ENCODE measurements around the gene ODAD4.
"Not testable (repeated sequence)": the region's sequence is repeated elsewhere in the genome, so short reads cannot be mapped to it uniquely, and the experiment has no call there.

Gene ODAD4

DNA sequence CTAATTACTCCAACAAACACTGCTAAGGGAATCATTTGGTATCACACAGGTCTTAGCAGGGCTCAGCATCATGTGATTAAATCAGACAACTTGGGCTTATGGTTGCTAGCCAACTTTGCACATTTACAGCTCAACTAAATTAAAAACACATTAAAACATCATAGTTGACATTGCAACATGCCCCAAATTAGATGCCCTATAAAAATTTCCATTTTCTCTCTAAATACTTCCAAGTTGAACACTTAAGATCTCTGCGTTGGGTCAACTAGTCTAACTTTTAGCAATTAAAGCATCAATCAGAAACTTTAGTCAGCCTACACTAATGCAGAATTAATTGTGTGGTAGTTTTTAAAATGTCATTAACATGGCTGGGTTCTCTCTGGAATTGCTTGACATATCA lies 74.7 kb downstream of the ODAD4 start:
- no peak for DNase-seq

DNA sequence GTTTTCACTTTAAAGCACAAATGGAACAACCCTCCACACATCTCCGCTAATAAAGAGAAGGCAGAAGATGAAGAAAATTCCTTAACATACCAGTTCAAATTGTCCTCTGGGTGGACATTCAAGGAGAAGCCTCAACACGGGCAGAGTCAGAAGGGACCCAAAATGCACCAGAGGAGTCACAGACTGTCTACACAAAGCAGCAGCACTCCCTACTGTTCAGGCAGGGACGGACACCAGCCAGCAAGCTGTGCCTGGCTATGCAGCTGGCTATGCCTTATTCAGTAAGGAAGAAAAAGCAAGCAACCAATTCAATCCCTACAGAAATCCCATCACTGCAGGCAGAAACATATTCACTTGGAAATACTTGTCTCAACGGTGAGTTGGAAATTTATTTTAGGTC lies 78.8 kb downstream of the ODAD4 start:
- no peak for DNase-seq

DNA sequence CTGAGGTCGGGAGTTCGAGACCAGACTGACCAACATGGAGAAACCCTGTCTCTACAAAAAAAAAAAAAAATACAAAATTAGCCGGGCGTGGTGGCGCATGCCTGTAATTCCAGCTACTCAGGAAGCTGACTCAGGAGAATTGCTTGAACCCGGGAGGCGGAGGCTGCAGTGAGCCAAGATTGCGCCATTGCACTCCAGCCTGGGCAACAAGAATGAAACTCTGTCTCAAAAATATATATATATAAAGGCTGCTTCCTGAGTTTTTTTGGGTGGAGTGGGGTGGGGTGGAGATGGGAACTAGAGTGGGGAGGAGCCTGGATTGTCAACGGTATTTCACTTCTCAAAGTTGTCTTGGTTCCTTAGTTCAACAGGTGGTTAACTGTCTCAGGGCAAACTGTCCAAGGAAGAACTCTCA lies 79.9 kb downstream of the ODAD4 start:
- DNase-seq, result not testable (repeated sequence)

DNA sequence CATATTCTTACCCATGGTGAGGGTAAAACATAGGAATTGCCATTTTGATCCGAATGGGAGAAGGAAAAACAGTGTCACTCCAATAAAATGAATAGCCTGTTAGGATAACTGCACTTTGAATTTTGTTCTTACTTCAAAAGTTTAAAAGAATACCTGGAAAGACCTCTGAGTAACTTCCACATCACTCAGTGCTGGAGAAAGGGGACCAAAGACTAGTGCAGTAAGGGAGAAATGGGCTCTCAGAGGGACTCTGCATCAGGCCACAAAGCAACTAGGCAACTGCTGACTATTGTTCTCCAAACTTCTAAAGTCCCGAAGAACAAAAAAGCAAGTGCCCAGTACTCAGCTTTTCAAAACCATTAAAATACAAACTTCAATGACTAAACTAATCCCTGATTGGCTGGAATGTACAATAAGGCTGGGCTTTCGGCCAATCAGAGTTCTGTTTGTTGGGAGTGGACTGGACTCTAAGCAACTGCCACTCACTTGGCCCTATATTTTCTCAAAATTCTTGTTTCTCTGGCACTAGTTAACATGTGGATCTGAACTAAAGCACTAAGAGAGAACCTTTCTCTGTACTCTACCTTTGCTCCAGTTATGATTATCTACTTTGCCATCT lies 80.6 kb downstream of the ODAD4 start:
- no peak for DNase-seq

DNA sequence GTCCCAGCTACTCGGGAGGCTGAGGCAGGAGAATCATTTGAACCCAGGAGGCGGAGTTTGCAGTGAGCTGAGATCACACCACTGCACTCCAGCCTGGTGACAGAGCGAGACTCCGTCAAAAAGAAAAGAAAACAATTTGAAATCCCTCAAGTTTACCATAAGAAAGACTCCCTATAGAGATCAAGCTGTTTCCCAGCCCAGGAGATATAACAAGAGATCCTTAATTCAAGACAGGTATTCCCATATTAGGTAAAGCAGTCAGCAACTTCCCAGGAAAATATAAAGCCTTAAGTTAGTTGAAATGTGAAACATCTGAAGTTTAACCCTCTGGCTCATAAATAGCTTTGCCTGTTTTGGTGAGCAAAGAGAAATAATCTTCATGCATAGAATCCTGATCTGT lies 81.9 kb downstream of the ODAD4 start:
- not testable (repeated sequence) for DNase-seq

DNA sequence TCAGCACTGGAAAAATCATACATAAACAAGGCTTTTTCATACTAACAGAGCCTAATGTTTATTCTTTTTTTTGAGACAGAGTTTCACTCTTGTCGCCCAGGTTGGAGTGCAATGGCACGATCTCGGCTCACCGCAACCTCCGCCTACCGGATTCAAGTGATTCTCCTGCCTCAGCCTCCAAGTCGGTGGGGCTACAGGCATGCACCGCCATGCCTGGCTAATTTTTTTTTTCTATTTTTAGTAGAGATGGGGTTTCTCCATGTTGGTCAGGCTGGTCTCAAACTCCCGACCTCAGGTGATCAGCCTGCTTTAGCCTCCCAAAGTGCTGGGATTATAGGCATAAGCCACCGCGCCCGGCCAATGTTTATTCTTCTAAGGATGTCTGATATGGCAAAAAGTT lies 83.3 kb downstream of the ODAD4 start:
- DNase-seq, result not testable (repeated sequence)

All from activated gamma-delta T cell treated with Interleukin-2 at 50 U/mL for 16 hours (primary cell).